Rectal smooth muscle tissue (tissue), 1 donor: ENCODE measurements around the gene LPAR1.
"Not testable (repeated sequence)": the region's sequence is repeated elsewhere in the genome, so short reads cannot be mapped to it uniquely, and the experiment has no call there.

Experiments used
- H3K27ac ChIP-seq: one replicate; pipeline ENCODE4 v1.7.0; 2013; ENCODE audit warnings: low read depth, low read length, inconsistent platforms
- H3K27me3 ChIP-seq: one replicate; pipeline ENCODE4 v1.7.0; 2013; ENCODE audit warnings: low read length; ENCODE audit not compliant: control insufficient read depth, insufficient read depth
- H3K36me3 ChIP-seq: one replicate; pipeline ENCODE4 v1.7.0; 2013; ENCODE audit warnings: low read length; ENCODE audit not compliant: control insufficient read depth, insufficient read depth
- H3K4me1 ChIP-seq: one replicate; pipeline ENCODE4 v1.7.0; 2013; ENCODE audit warnings: low read length; ENCODE audit not compliant: control insufficient read depth, insufficient read depth
- H3K4me3 ChIP-seq: one replicate; pipeline ENCODE4 v1.7.0; 2013; ENCODE audit warnings: low read length
- H3K9ac ChIP-seq: one replicate; pipeline ENCODE4 v1.7.0; 2013; ENCODE audit warnings: low read length

The LPAR1 gene

DNA sequence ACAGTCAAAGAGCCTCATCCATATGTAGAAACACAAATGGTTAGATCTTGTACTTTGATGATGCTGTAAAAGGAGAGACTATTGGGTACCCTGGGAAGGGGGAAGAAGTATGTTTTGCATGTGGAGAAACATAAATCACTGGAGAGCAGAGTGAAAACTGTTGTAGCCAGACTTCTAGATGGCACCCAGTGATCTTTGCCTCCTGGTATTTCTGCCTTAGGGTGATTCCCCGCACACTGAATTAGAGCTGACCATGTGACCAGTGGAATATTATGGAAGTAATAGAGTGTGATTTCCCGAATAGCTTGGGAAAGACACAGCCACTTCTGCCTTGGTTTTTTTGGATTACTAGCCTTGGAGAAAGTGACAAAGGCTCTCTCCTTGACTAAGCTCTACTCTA lies 174.3 kb downstream of the LPAR1 start:
- H3K9ac ChIP-seq, result no peak overlapping the region
- no peak overlapping the region for H3K4me3 ChIP-seq
- no peaks in the 10 kb centered on the region for H3K36me3 ChIP-seq
- H3K4me1 ChIP-seq, result no peaks in the 10 kb centered on the region
- no peak overlapping the region for H3K27ac ChIP-seq
- no peaks in the 10 kb centered on the region for H3K27me3 ChIP-seq

DNA sequence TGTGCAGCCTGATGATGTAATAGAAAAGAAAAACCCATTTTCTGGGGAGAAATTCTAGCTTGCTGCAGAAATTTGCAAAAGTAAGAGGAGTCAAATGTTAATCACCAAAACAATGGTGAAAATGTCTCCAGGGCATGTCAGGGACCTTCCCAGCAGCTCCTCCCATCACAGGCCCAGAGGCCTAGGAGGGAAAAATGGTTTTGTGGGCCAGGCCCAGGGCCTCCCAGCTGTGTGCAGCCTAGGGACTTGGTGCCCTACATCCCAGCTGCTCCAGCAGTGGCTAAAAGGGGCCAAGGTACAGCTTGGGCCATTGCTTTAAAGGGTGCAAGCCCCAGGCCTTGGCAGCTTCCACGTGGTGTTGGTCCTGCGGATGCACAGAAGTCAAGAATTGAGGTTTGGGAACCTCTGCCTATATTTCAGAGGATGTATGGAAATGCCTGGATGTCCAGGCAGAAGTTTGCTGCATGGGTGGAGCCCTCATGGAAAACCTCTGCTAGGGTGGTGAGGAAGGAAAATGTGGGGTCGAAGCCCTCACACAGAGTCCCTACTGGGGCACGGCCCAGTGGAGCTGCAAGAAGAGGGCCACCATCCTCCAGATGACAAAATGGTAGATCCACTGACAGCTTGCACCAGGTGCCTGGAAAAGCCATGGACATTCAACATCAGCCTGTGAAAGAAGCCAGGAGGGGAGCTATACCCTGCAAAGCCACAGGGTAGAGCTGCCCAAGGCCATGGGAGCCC lies 176.7 kb downstream of the LPAR1 start:
- H3K36me3 ChIP-seq, H3K4me1 ChIP-seq, H3K27me3 ChIP-seq, H3K4me3 ChIP-seq, H3K27ac ChIP-seq, H3K9ac ChIP-seq: not testable (repeated sequence)

DNA sequence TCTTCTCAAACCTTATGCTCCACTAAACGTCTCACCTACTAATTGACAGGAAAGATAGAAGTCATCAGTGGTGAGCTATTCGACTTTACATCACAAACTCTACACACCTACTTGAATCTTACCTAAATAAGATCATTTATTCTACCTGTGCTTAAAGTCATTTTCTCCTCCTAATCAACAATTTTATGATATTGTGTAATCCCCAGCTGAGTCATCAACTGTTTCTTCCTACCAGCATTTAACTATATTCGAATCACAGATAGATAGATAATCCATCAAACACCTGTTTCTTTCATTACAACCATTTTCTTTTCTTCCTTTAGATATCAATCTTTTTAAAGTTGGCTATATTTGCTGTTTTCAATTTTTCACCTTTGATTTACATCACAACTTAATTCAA lies 181.5 kb downstream of the LPAR1 start:
- H3K27ac ChIP-seq, result no peak overlapping the region
- H3K4me3 ChIP-seq, result no peak overlapping the region
- H3K9ac ChIP-seq, result no peak overlapping the region
- no peaks in the 10 kb centered on the region for H3K27me3 ChIP-seq
- no peaks in the 10 kb centered on the region for H3K36me3 ChIP-seq
- H3K4me1 ChIP-seq, result no peaks in the 10 kb centered on the region

DNA sequence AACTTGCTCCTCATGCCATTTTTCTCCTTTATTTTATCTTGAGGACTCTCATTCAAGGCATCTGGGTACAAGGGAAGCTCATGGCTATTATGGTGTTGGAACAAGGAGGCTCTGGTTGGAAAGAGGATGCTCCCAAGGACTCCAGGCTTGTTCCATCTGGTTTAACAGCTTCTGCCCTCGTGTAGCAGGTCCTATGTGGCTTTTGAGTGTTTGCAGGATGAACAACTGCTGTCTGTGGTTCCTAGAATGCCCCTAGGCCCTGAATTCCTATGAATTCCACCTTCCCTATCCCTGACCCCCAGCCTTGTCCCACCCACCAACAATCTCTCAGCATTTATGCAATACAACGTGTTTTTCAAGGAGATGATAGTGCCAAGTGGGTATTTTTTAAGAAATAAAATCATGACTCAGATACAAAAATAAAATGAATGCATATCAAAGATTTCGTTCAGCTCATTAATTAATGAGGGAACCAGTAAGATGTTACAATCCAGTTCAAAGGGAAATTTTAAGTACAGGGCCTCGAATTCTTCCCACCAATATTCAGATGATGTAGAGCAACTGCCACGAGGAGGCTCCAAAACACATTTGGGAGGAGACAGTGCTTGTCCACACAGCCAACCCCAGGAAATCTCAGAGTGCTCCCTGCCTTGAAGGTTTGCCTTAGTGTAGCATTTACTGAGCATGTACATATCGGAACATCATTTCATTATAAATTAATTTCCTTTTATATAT lies 187.7 kb downstream of the LPAR1 start:
- H3K4me1 ChIP-seq, result no peaks in the 10 kb centered on the region
- H3K4me3 ChIP-seq, result no peak overlapping the region
- no peaks in the 10 kb centered on the region for H3K36me3 ChIP-seq
- no peaks in the 10 kb centered on the region for H3K27me3 ChIP-seq
- H3K9ac ChIP-seq, result no peak overlapping the region
- no peak overlapping the region for H3K27ac ChIP-seq

DNA sequence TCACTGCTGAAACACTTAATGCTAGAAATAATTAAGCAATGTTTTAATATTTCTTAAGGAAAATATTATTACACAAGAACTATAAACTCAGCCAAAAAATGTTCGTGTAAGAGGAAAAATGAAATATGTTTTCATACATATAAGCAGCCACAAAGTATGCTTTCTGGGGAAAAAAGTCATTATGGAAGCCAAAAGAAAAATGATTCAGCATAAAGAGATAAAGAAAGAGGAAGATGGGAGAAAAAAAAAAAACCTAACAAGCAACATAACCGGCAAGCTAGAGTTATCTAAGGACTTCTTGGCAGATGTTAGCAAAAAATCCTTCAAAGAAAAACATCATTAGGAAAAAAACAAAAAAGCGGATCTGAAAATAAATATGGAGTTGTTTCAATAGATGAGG lies 190.6 kb downstream of the LPAR1 start:
- no peak overlapping the region for H3K4me3 ChIP-seq
- no peaks in the 10 kb centered on the region for H3K36me3 ChIP-seq
- H3K4me1 ChIP-seq, result no peaks in the 10 kb centered on the region
- no peaks in the 10 kb centered on the region for H3K27me3 ChIP-seq
- H3K27ac ChIP-seq, result no peak overlapping the region
- no peak overlapping the region for H3K9ac ChIP-seq

DNA sequence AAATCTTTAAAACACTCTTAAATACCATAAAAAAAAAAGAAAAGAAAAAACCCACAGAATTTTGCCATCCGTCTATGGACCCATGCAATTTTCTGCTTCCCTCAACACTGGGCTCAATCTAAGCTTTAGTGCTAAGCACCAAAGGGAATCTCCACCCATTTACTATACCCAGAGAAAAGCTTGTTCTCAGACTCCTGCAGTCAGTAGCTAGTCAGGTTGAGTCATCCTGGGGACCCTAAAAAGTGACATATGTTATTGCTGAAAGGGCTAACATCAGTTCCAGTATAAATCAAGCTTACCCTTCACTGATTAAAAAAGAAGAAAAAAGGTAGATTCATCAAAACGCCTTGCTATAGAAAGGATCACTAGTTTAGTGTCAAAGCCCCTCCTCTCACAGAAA lies 192.1 kb downstream of the LPAR1 start:
- H3K27me3 ChIP-seq, result no peaks in the 10 kb centered on the region
- H3K9ac ChIP-seq, result no peak overlapping the region
- no peaks in the 10 kb centered on the region for H3K36me3 ChIP-seq
- no peak overlapping the region for H3K27ac ChIP-seq
- no peak overlapping the region for H3K4me3 ChIP-seq
- no peaks in the 10 kb centered on the region for H3K4me1 ChIP-seq

DNA sequence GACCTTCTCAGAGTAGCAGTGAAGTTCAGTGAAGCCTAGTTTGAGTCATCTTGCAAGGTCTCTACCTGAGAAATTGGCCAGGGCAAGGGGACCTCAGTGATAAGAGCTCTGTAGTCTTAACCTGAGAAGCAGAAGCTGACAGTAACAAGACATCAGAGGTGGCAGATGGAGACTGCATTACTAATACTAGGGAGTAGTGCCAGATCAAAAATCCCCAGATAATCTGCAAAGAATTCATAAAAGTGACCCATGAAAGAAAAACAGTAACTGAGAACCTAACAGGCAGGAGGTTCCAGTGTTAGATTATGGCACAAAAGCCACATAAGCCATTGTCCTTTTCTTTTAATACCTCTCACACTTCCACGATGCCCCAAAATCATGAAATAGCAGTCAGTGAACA lies 194.1 kb downstream of the LPAR1 start:
- Histone ChIP-seq H3K27me3 (no peaks in the 10 kb centered on the region), H3K36me3 (no peaks in the 10 kb centered on the region), H3K27ac (no peak overlapping the region), H3K4me3 (no peak overlapping the region), H3K9ac (no peak overlapping the region), H3K4me1 (no peaks in the 10 kb centered on the region)

DNA sequence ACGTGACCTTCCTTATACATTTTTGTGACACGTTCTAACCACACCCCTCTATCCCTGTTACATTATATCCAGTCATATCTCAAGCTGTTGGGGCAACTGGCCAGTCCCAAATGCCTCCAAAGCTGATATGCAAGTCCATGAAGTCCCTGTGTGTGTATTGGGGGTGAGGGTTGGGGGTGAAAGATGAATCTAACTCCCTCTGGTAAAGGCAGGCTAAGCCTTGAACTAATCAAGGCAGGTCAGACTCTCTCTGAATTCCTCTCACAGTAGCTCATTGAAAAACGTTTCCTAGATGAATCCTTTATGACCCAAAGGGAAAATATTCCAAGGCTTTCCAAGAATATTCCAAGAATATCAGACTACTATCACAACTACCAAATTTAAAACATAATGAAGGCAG lies 195.3 kb downstream of the LPAR1 start:
- Histone ChIP-seq H3K9ac (no peak overlapping the region), H3K4me1 (no peaks in the 10 kb centered on the region), H3K27ac (no peak overlapping the region), H3K36me3 (no peaks in the 10 kb centered on the region), H3K4me3 (no peak overlapping the region), H3K27me3 (no peaks in the 10 kb centered on the region)

DNA sequence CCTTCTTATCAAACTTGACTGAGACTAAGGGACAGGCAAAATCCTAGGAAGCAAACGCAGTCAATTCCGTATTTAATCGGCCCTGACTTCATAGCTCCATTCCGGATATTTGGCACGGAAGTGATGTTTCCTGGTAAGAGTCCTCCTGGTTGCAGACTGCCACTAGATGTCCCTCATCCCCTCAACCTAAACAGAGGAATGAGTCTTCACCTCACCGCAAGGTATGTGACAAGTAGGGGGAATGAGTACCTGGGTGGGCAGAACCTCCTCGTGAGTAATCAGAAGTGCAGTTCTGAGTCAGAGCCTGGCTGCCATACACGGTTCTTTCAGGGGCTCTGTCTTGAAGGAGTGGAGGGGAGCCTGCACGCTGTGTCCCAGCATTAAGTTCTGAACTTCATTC lies 196.1 kb downstream of the LPAR1 start:
- Histone ChIP-seq H3K36me3 (no peaks in the 10 kb centered on the region), H3K27ac (no peak overlapping the region), H3K9ac (no peak overlapping the region), H3K27me3 (no peaks in the 10 kb centered on the region), H3K4me3 (no peak overlapping the region), H3K4me1 (no peaks in the 10 kb centered on the region)

DNA sequence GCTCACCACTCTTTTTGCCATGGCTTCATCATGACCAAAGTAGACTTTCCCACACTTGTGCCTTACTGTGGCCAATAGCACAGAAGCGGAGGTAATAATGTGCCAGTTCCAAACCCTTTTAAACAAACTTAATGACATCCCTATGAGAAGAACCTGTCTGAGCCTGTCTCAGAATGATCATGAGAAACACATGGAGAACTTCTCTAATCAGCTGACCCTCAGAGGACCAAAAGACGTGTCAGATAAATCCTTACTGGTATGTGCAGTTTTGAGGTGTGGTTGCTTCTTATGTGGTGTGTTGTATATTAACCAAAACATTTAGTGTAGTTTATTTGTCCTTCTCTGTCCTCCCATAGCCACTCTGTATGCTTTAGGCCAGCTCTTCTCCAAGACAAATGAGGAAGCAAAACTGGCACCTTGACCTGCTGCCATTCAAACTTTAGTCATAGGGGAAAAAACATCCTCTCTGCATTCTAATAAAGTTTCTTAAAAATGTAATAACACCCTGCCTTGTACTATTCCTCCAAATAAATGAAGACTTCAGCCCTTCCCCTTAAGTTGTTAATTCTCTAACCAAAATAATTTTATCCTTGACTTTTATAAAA lies 200.8 kb downstream of the LPAR1 start:
- H3K4me1 ChIP-seq, result no peaks in the 10 kb centered on the region
- H3K27ac ChIP-seq, result no peak overlapping the region
- no peaks in the 10 kb centered on the region for H3K36me3 ChIP-seq
- no peaks in the 10 kb centered on the region for H3K27me3 ChIP-seq
- no peak overlapping the region for H3K4me3 ChIP-seq
- H3K9ac ChIP-seq, result no peak overlapping the region

DNA sequence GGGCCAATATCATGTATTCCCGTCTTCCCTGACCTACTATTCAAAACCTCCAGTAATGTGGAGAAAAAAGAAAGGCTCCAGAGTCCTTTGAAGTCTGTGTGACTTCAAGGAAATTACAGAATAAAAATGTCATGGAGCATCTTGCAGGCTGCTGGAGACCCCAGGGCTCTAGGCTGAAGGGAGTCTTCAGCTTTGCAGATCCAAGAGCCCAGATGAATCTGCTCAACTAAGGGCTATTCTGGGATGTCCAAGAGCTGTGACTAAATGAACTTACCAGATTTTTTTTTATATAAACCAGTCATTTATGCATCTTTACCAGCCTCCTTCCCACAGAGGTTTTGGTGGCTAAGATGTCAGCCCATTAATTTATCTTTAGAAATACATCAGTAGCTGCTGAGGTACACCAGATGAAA lies 202.4 kb downstream of the LPAR1 start:
- Histone ChIP-seq H3K36me3 (no peaks in the 10 kb centered on the region), H3K27me3 (no peaks in the 10 kb centered on the region), H3K9ac (no peak overlapping the region), H3K27ac (no peak overlapping the region), H3K4me1 (no peaks in the 10 kb centered on the region), H3K4me3 (no peak overlapping the region)

DNA sequence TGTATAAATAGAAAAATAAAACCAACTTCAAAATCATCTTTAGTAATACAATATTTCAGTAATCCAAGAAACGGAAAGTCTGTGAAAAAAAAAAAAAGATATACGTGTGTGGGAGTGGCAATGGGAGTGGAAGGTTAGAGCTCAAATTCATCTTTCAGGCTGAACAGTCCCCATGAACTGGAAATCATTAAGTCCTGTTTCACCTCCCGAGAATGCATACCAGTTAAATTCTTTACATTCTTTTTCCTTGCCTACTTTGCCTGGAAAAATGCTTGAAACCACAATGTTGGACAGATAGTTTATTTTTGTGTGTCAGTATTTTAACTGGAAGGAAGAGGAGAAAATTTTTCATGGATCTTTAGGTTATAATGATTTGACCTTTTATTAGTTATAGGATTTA lies 202.9 kb downstream of the LPAR1 start:
- Histone ChIP-seq H3K27me3 (no peaks in the 10 kb centered on the region), H3K36me3 (no peaks in the 10 kb centered on the region), H3K27ac (no peak overlapping the region), H3K4me3 (no peak overlapping the region), H3K9ac (no peak overlapping the region), H3K4me1 (no peaks in the 10 kb centered on the region)

DNA sequence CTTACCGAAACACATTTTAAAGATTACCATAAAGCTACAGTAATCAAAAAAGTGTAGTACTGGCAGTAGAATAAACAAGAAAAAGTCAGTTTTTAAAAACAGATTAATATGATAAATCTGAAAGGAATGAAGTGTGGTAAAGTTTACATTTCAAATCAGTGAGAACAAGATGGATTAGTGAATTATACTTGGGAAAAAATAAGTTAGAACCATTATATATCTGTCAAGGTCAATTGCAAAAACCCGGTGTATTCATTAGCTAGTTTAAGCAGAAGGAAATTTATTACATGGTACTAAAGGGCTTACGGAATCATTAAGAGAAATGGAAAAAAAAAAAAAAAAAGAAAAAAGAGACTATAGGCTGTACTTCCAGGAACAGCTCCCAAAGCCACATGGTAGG lies 205.3 kb downstream of the LPAR1 start:
- Histone ChIP-seq H3K4me1 (no peaks in the 10 kb centered on the region), H3K36me3 (no peaks in the 10 kb centered on the region), H3K27me3 (no peaks in the 10 kb centered on the region), H3K4me3 (no peak overlapping the region), H3K27ac (no peak overlapping the region), H3K9ac (no peak overlapping the region)
